ENCODE measurements around the gene HNF4A. TPM values are rescaled to one million over a fixed set of nuclear protein-coding genes. Genes with fewer than 3 reads are reported as not detected.
A peak's percentile ranks its signal among the peaks of the same experiment; 100 is the strongest.

The HNF4A gene
- total and polyA plus RNA-seq, 2 of the 13 experiments (the other 11 are each of a cell fraction or from before 2014, with no cell fraction given), result 80.9 to 169 TPM

DNA sequence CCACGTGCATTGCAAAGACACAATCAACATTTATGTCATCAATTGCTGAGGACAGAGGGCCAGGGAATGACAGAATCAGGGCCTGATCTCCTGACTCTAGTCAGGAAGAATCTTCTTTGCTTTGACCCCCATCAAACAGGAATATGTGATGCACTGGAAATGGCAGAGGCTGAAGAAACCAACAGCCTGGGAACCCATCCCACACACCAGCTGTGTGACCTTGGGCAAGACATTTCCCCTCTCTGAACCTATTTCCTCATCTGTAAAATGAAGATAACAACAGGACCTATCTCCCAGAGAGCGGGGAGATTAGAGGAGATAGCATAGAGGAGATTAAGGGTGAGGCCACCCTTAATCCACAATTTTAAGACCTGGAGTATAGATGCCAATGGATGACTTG, 1.5 kb downstream of the HNF4A start (continued):
- TF ChIP-seq, protein P1, sequence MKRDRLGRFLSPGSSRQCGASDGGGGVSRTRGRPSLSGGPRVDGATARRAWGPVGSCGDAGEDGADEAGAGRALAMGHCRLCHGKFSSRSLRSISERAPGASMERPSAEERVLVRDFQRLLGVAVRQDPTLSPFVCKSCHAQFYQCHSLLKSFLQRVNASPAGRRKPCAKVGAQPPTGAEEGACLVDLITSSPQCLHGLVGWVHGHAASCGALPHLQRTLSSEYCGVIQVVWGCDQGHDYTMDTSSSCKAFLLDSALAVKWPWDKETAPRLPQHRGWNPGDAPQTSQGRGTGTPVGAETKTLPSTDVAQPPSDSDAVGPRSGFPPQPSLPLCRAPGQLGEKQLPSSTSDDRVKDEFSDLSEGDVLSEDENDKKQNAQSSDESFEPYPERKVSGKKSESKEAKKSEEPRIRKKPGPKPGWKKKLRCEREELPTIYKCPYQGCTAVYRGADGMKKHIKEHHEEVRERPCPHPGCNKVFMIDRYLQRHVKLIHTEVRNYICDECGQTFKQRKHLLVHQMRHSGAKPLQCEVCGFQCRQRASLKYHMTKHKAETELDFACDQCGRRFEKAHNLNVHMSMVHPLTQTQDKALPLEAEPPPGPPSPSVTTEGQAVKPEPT (CRISPR knock-in tag; IDR thresholded peaks at IDR 0.05; ENCODE audit: low read depth), result no peak
- TF ChIP-seq DNMT1 (CRISPR knock-in tag; IDR thresholded peaks at IDR 0.05) (0 out of 2 replicates have a peak, but pooled peaks have one; percentile 55), ZNF251 (CRISPR knock-in tag; IDR thresholded peaks at IDR 0.05) (no peak), NCOA2 (CRISPR knock-in tag; IDR thresholded peaks at IDR 0.05) (no peak), SALL2 (CRISPR knock-in tag; IDR thresholded peaks at IDR 0.05) (0 out of 2 replicates have a peak, but pooled peaks have one; percentile 24), ATF2 (CRISPR knock-in tag; IDR thresholded peaks at IDR 0.05) (no peak), NKX3-1 (CRISPR knock-in tag; IDR thresholded peaks at IDR 0.05) (no peak), ZBTB3 (CRISPR knock-in tag; IDR thresholded peaks at IDR 0.05; ENCODE audit: borderline replicate concordance, low read depth) (no peak), ZNF660 (CRISPR knock-in tag; IDR thresholded peaks at IDR 0.05; ENCODE audit: borderline replicate concordance, low read depth) (no peak), ZBTB8A (CRISPR knock-in tag; IDR thresholded peaks at IDR 0.05; ENCODE audit: borderline replicate concordance, low read depth) (no peak), ZFP36 (IDR thresholded peaks at IDR 0.05; ENCODE audit: borderline replicate concordance, low read depth, low read length, partially characterized antibody) (no peak), NBN (conservative IDR thresholded peaks at IDR 0.05) (no peak), SMAD1 (CRISPR knock-in tag; IDR thresholded peaks at IDR 0.05; ENCODE audit: borderline replicate concordance, low read depth) (no peak), NONO (IDR thresholded peaks at IDR 0.05) (no peak), NONO (CRISPR knock-in tag; conservative IDR thresholded peaks at IDR 0.05) (no peak)
- TF ChIP-seq, protein P2, sequence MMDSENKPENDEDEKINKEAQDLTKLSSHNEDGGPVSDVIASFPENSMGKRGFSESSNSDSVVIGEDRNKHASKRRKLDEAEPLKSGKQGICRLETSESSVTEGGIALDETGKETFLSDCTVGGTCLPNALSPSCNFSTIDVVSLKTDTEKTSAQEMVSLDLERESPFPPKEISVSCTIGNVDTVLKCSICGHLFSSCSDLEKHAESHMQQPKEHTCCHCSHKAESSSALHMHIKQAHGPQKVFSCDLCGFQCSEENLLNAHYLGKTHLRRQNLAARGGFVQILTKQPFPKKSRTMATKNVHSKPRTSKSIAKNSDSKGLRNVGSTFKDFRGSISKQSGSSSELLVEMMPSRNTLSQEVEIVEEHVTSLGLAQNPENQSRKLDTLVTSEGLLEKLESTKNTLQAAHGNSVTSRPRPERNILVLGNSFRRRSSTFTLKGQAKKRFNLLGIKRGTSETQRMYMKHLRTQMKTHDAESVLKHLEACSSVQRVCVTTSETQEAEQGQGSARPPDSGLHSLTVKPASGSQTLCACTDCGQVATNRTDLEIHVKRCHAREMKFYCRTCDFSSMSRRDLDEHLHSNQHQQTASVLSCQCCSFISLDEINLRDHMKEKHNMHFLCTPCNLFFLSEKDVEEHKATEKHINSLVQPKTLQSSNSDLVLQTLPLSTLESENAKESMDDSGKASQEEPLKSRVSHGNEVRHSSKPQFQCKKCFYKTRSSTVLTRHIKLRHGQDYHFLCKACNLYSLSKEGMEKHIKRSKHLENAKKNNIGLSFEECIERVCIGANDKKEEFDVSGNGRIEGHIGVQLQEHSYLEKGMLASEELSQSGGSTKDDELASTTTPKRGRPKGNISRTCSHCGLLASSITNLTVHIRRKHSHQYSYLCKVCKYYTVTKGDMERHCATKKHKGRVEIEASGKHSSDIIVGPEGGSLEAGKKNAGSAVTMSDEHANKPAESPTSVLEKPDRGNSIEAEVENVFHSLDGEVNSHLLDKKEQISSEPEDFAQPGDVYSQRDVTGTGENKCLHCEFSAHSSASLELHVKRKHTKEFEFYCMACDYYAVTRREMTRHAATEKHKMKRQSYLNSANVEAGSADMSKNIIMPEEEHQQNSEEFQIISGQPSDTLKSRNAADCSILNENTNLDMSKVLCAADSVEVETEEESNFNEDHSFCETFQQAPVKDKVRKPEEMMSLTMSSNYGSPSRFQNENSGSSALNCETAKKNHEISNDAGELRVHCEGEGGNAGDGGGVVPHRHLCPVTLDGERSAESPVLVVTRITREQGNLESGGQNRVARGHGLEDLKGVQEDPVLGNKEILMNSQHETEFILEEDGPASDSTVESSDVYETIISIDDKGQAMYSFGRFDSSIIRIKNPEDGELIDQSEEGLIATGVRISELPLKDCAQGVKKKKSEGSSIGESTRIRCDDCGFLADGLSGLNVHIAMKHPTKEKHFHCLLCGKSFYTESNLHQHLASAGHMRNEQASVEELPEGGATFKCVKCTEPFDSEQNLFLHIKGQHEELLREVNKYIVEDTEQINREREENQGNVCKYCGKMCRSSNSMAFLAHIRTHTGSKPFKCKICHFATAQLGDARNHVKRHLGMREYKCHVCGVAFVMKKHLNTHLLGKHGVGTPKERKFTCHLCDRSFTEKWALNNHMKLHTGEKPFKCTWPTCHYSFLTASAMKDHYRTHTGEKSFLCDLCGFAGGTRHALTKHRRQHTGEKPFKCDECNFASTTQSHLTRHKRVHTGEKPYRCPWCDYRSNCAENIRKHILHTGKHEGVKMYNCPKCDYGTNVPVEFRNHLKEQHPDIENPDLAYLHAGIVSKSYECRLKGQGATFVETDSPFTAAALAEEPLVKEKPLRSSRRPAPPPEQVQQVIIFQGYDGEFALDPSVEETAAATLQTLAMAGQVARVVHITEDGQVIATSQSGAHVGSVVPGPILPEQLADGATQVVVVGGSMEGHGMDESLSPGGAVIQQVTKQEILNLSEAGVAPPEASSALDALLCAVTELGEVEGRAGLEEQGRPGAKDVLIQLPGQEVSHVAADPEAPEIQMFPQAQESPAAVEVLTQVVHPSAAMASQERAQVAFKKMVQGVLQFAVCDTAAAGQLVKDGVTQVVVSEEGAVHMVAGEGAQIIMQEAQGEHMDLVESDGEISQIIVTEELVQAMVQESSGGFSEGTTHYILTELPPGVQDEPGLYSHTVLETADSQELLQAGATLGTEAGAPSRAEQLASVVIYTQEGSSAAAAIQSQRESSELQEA (CRISPR knock-in tag; IDR thresholded peaks at IDR 0.05; ENCODE audit: not compliant biosample characterization), result no peak
- TF ChIP-seq, protein P3, sequence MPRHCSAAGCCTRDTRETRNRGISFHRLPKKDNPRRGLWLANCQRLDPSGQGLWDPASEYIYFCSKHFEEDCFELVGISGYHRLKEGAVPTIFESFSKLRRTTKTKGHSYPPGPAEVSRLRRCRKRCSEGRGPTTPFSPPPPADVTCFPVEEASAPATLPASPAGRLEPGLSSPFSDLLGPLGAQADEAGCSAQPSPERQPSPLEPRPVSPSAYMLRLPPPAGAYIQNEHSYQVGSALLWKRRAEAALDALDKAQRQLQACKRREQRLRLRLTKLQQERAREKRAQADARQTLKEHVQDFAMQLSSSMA (CRISPR knock-in tag; IDR thresholded peaks at IDR 0.05), result no peak
